Fibroblast of skin of back (primary cell): Measurements from ENCODE around the gene PLCL2.
A peak's percentile ranks its signal among the peaks of the same experiment; 100 is the strongest.
"Not testable (repeated sequence)": the region's sequence is repeated elsewhere in the genome, so short reads cannot be mapped to it uniquely, and the experiment has no call there.

Experiments used
- DNase-seq: peaks from one replicate; pipeline ENCODE4 v3.0.0-alpha.2; 2013

PLCL2 gene

DNA sequence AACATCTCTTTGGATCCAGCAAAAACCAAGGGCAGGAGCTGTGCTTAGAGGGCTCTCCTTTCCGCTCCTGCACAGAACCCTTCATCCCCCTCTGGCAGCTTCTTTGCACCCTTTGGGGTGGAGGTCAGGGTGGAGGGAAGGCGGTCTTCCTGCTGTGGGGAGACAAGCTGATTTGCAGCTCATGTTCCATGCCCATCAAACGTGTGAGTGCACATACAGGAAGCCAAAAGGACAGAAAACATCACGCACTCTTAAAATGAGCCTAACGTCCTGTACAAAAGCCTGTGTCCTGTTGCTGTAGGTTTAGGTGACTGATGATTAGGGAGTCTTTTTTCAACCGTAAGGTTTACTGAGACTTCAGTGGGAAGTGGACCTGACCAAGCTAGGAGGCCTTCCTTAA, 195.2 kb downstream of the PLCL2 start:
- DNase-seq = no peak

GRCh38 chr3:17081520-17081919, 196.8 kb downstream of the PLCL2 start:
- DNase-seq = no peak

DNA sequence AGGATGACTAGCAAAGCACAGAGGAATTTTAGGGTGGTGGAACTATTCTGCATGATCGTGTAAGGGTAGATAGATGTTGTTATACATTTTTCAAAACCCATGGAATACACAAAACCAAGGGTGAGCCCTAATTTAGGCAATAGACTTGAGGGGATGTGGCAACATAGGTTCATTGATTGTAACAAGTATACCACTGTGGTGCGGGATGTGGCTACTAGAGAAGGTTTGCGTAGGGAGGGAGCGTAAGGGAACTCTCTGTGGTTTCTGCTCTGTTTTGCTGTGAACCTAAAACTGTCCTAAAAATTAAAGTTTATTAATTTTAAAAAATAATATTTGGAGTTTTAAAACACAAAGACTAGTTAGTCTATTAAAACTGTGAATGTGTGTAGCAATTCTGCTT, 202.8 kb downstream of the PLCL2 start:
- DNase-seq = no peak

DNA sequence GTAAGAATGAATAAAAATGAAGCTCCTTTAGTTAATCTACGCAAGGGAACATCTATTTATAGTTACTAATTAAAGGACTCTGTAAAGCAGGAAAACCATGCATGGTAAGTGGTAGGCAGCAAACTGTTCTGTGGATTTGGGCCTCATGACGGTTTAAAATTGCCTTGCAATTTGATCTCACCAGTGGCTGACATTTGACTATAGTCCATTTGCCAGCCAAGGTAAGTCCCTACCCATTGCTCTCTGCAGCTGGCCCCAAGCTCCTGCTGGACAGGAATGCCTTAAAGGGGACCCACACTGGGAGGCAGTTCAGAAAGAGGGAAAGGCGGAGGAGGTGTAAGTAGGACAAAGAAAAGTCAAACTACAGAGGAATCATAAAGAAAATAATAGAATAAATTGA, 203.3 kb downstream of the PLCL2 start:
- no peak for DNase-seq

DNA sequence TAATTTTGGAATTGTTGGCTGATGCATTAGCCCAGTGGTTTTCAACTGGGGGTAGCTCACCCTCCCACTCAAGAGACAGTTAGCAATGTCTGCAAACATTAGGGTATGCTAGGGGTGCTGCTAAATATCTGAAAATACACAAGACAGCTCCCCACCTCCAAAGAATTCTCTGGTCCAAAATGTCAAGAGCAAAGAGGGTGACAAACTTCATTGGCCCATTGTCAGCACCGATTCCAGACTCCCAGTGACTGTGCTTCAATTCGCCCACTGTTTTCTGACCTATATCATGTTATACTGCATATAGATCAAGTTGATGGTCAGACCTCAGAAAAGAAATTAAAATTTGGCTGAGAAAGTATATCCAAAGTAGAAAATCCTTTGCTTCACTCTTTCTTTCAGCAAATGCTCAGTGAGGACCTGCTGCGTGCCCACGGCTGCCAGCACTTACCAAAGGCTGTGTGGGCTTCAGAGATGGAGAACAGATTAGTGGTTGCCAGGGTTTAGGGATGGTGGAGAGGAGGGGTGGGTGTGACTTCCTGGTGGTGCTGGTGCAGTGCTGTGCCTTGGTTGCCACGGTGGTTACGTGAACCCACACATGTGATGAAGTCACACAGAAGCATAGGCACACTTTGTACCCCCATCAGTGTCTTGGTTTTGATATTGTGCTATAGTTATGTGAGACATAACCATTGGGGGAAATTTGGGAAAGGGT, 204.0 kb downstream of the PLCL2 start:
- no peak for DNase-seq

- no peak for DNase-seq
These were observed 204.6 kb downstream of the PLCL2 start for GRCh38 chr3:17089314-17089700.

- no peak for DNase-seq
These were observed 205.7 kb downstream of the PLCL2 start for GRCh38 chr3:17090280-17090983.

GRCh38 chr3:17091910-17092582, 207.3 kb downstream of the PLCL2 start:
- DNase-seq = peak; percentile 70

DNA sequence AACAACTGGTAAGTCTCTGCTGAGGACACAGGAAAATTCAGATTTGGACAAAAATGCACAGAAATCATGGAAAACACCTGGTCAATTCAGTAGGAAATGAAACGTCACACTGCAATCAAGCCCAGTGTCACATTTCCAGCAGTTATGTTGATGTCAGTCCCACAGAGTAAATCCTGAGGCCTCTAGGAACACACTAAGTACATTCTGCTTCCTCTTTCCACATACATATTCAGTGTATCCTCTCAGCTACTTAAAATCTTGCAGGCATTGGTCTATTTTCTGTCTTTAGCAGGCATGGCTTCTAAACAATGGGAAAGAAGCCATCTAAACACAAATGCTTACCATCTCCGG, 207.8 kb downstream of the PLCL2 start:
- no peak for DNase-seq

GRCh38 chr3:17094551-17094950, 209.8 kb downstream of the PLCL2 start:
- peak; percentile 68 for DNase-seq

DNA sequence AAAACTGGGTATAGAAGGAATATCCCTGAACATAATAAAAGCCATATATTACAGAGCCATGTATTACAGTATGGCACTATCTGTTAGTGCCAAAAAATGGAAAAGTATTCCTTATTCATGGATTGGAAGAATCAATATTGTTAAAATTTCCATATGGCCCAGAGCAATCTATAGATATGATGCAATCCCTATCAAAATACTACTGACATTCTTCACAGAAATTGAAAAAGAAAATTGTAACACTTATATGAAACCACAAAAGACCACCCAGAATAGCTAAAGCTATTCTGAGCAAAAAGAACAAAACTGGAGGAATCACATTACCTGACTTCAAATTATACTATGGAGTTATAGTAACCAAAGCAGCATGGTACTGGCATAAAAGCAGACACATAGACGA, 218.8 kb downstream of the PLCL2 start:
- DNase-seq = no peak

DNA sequence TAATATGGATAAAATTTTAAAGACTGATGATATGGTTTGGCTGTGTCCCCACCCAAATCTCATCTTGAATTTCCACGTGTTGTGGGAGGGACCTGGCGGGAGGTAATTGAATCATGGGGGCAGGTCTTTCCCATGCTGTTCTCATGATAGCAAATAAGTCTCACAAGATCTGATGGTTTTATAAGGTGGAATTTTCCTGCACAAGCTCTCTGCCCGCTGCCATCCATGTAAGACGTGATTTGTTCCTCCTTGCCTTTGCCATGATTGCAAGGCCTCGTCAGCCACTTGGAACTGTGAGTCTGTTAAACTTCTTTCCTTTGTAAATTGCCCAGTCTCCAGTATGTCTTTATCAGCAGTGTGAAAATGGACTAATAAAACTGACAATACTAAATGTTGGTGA, 222.0 kb downstream of the PLCL2 start:
- not testable (repeated sequence) for DNase-seq

DNA sequence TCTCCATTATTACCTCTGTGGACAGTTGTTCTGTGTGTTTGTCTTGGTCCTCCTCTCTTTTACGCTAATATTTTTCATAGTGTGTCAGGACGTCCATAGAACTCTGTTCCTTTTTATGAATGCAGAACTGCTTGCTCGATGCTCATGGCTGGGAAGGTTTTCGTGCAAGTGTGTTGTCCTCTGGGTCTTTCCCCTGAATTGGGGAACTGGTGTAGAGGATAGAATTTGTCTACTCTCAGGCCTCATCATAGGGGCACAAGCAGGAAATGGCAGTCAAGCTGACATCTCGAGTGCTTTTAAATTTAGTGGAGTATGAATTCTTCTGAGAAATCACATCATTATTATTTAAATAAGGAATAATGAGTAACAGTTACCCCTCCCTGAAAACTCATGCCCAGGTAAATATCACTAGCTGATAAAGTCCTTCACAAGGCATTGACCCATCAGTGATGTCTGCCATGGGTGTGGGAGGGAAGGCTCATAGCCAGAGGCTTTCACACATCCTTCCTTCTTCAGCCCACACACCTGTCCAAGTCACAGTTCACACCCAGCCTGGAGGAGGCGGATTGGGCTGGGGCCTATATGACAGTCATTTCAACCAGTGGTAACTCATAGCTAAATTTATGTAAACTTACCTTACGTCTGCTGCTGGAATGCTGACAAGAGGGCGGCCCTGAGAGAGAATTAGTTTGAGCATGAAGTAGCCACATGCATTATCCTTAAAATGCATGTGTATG, 226.1 kb downstream of the PLCL2 start:
- no peak for DNase-seq

GRCh38 chr3:17111586-17111985, 226.8 kb downstream of the PLCL2 start:
- DNase-seq = no peak

- DNase-seq = no peak
These were observed 230.4 kb downstream of the PLCL2 start for GRCh38 chr3:17115186-17115585.

DNA sequence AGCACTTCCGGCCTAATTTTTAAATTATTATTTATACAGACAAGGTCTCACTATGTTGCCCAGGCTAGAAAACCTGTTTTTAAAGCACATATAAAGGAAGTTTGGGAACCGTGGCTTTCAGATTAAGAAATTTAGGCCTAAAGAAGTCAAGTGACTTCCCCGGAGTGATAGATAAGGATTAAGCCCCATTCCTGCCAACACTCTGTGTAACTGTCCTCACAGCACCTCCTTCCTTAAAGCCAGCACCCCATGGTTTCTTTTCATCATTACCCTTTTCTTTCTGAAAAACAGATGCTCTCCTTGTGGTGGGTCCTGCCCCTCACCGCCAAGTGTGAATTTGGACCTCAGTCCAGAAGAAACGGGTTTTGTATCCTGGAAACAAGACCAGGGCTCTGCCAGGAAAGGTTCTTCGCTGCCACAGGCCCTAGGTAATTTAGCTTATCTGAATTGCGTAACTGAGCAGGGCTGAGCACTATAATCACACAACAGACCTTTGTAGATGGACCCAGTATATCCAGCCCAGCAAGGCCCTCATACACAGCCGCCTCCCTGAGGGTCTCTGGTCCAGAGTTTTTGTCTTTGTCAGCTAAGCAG, 231.3 kb downstream of the PLCL2 start:
- no peak for DNase-seq

GRCh38 chr3:17118771-17119170, 234.0 kb downstream of the PLCL2 start:
- no peak for DNase-seq

GRCh38 chr3:17119201-17120072, 234.7 kb downstream of the PLCL2 start:
- no peak for DNase-seq

DNA sequence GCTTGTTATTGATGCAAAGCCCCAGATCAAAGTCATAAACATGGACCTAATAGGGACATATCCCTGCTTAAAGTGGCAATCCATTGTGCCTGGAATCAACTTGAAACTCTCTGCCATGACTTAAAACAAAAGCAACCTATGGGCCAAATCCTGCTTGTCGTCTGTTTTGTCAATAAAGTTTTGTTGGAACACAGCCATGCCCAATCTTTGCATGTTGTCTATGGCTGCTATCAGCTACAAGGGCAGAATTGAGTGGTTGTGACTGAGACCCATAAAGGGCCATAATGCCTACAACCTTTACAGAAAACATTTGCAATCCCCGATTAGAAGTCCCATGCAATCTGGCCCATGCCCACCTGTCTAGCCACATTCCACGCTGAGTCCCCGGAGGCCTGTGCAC, 235.4 kb downstream of the PLCL2 start:
- no peak for DNase-seq

DNA sequence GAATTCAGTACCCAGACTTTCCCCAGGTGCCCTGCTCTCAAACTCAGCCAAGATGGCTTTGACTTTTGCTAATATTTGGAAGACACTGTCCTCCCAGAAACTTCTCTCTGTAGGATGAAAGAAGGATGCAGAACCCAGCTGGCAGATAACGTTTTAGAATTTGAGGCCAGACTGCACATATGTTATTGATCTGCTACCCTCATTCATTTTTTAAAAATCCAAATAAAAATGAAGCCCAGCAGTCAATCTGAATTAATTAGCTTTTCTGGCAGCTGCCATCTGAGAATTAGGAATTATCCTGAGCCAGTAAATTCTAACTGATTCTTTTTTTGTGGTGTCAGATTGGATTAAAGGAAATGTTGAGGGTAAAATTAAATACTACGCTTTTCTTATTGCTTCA, 236.6 kb downstream of the PLCL2 start:
- no peak for DNase-seq

- DNase-seq = no peak
These were observed 238.0 kb downstream of the PLCL2 start for GRCh38 chr3:17122758-17123157.
